ENCODE results near the gene FAM131A. TPM values are rescaled to one million over a fixed set of nuclear protein-coding genes. Genes with fewer than 3 reads are reported as not detected.
A peak's percentile ranks its signal among the peaks of the same experiment; 100 is the strongest.

FAM131A gene
- total RNA-seq, 1 donor from 2014 or later, result 30.2 TPM

DNA sequence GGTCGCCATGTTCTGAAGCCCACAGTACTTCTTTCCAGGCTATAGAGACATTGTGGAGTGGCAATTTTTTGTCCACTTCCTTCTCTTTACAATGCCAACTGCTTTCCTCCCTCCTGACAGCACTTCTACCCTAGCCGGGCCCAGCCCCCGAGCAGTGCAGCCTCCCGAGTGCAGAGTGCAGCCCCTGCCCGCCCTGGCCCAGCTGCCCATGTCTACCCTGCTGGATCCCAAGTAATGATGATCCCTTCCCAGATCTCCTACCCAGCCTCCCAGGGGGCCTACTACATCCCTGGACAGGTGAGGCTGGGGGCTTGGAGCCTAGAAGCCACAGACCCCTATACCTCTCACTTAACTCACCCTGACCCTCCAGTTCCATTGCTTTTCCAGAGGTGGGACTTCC is 20.2 kb upstream of the FAM131A start:
- intact Hi-C loops (cut with micrococcal nuclease), result no loop called here

GRCh38 chr3:184320104-184320445 is 17.3 kb upstream of the FAM131A start:
- Histone ChIP-seq H3K27me3 (ENCODE audit: low read depth) (no peaks in the 10 kb centered on the region), H3K4me3 (peak overlapping the region; percentile 56), H3K9me3 (replicated peaks) (no peaks in the 10 kb centered on the region), H3K4me1 (peaks cover 91% of the 10 kb centered on the region), H3K36me3 (peaks cover 69% of the 10 kb centered on the region), H3K27ac (replicated peaks) (peak overlapping the region; percentile 92)
- TF ChIP-seq CTCF (IDR thresholded peaks at IDR 0.05; ENCODE audit: borderline replicate concordance), result no peak
- DNase-seq, result peak; percentile 97
- intact Hi-C loops (cut with micrococcal nuclease), result no loop called here

More for the DNA sequence above, 20.2 kb upstream of the FAM131A start:
- TF ChIP-seq CTCF (IDR thresholded peaks at IDR 0.05; ENCODE audit: borderline replicate concordance), result no peak
- Histone ChIP-seq H3K27ac (replicated peaks) (peak overlapping the region; percentile 92), H3K36me3 (peaks cover 40% of the 10 kb centered on the region), H3K9me3 (replicated peaks) (no peaks in the 10 kb centered on the region), H3K4me3 (peak overlapping the region; percentile 83), H3K4me1 (peaks cover 75% of the 10 kb centered on the region), H3K27me3 (ENCODE audit: low read depth) (no peaks in the 10 kb centered on the region)
- DNase-seq, result no peak

GRCh38 chr3:184321666-184322065 is 15.7 kb upstream of the FAM131A start:
- Histone ChIP-seq H3K9me3 (replicated peaks) (no peaks in the 10 kb centered on the region), H3K27ac (replicated peaks) (peak overlapping the region; percentile 92), H3K4me1 (peaks cover 75% of the 10 kb centered on the region), H3K36me3 (peaks cover 85% of the 10 kb centered on the region), H3K4me3 (no peak overlapping the region), H3K27me3 (ENCODE audit: low read depth) (no peaks in the 10 kb centered on the region)
- intact Hi-C loops (cut with micrococcal nuclease), result no loop called here
- no peak for DNase-seq
- TF ChIP-seq CTCF (IDR thresholded peaks at IDR 0.05; ENCODE audit: borderline replicate concordance), result no peak

- no peak for TF ChIP-seq CTCF (IDR thresholded peaks at IDR 0.05; ENCODE audit: borderline replicate concordance)
- no peak for DNase-seq
- Histone ChIP-seq H3K27me3 (ENCODE audit: low read depth) (no peaks in the 10 kb centered on the region), H3K27ac (replicated peaks) (peak overlapping the region; percentile 92), H3K4me3 (no peak overlapping the region), H3K36me3 (peaks cover 85% of the 10 kb centered on the region), H3K9me3 (replicated peaks) (no peaks in the 10 kb centered on the region), H3K4me1 (peaks cover 62% of the 10 kb centered on the region)
- intact Hi-C loops (cut with micrococcal nuclease), result no loop called here
Observed at GRCh38 chr3:184322731-184323487, 14.5 kb upstream of the FAM131A start.

- peaks cover 85% of the 10 kb centered on the region for H3K36me3 ChIP-seq
- no peaks in the 10 kb centered on the region for H3K9me3 ChIP-seq (replicated peaks)
- DNase-seq, result no peak
- no peak for TF ChIP-seq CTCF (IDR thresholded peaks at IDR 0.05; ENCODE audit: borderline replicate concordance)
- H3K4me1 ChIP-seq, result peaks cover 55% of the 10 kb centered on the region
- no peak overlapping the region for H3K4me3 ChIP-seq
- intact Hi-C loops (cut with micrococcal nuclease), result no loop called here
- H3K27ac ChIP-seq (replicated peaks), result peak overlapping the region; percentile 92
- H3K27me3 ChIP-seq (ENCODE audit: low read depth), result no peaks in the 10 kb centered on the region
Observed at GRCh38 chr3:184323696-184324095, 13.7 kb upstream of the FAM131A start.
